Head of caudate nucleus (tissue), 42 donors: ENCODE measurements around the gene PTPN3.

ENCODE experiments used
- DNase-seq, 42 donors: peaks; one replicate each; pipeline versions ENCODE4 v3.0.0 to v3.0.0-alpha.2; 2020 to 2021; ENCODE audit warnings: mixed read lengths in 7 of 42
- intact Hi-C: fragments of 100-400 bp; cut with DNase I; formaldehyde crosslinking; loops from one replicate; pipeline ENCODE4 v1.15.0; 2022

Gene PTPN3

DNA sequence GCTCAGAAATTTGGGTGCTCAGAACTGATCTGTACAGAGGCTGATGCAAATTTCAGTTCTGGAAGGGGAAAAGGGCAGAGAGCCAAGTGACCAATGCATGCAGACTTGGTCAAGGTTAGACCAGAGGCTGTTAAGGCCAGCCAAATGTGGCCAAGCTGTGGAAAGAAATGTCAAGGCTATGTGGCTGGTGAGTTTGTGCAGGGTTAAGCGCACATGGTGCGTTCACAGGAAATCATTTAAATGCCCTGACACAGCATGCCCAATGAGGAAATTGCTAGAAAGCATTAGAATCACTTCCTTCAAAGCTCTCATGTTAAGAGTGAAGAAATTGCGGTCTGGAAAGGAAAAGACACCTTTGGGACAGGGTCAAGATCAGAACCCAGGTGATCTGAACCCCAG lies 58.0 kb downstream of the PTPN3 start:
- peak in 1 of 42 donors; percentile 6 for DNase-seq

DNA sequence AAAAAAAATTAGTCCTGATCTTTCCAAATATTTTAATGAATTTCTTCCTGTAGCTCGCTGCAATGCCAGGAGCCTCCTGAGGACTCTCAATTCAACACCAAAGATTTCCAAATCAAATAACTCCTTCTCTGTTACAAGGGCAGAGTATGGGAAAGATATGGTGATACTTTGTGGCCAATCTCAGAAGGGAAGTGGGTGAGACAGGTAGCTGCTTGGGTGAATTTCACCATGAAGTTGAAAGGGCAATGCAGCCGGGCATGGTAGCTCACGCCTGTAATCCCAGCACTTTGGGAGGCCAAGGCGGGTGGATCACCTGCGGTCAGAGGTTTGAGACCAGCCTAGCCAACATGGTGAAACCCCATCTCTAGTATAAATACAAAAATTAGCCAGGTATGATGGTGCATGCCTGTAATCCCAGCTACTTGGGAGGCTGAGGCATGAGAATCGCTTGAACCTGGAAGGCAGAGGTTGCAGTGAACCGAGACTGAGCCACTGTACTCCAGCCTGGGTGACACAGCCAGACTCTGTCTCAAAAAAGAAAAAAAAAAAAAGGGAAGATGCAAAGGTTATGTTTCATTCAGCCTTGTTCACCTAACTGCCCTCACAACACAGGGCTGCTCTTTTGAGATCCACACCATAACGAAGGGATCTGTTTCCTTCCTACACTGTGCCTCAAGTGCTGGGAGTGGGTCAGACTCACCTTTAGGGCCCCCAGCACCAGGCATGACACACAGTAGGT lies 58.6 kb downstream of the PTPN3 start:
- DNase-seq: no peak
- intact Hi-C loops: loop anchor here (10.0 kb wide), 1 partner anchor 75 kb away; no protein-coding TSS in a partner anchor

More for the DNA sequence above, 58.0 kb downstream of the PTPN3 start:
- intact Hi-C loops: loop anchor here (10.0 kb wide), 1 partner anchor 75 kb away; no protein-coding TSS in a partner anchor

DNA sequence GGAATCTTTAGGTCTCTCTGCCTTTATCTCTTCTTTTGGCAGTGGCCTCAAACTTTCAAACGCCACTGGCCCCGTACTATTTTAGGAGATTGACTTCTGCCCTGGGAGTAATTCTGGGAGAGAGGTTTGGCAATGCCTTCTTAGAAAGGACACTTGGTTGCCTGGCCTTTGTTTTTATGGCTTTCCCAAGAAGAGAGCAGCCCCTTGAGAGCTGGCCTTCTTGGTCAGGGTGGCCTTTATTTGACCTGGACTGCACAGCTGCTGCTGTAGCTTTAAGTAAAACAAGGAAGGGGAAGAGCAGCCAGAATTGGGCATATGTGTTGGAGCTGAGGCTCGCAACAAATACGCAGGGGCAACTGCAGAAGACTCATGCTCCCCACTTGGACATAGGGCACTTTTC lies 60.8 kb downstream of the PTPN3 start:
- no peak for DNase-seq
- intact Hi-C loops: no loop called here

DNA sequence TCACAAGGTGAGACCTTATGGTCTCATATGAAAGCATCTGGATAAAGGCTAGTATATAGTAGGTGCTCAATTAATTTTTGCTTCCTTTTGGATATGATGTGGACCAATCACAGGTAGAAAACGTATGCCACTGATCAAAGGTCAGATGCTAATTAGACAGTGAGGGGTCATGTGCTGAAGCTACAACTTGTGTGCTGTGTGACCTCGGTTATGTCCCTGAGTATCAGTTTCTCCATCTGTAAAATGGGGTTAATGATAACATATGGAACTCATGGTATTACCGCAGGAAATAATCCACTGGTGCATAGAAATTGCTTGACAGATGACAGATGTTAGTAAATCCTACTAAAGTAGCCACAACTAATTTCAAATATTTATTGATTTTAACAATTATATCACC lies 62.0 kb downstream of the PTPN3 start:
- intact Hi-C loops: no loop called here
- DNase-seq: no peak

DNA sequence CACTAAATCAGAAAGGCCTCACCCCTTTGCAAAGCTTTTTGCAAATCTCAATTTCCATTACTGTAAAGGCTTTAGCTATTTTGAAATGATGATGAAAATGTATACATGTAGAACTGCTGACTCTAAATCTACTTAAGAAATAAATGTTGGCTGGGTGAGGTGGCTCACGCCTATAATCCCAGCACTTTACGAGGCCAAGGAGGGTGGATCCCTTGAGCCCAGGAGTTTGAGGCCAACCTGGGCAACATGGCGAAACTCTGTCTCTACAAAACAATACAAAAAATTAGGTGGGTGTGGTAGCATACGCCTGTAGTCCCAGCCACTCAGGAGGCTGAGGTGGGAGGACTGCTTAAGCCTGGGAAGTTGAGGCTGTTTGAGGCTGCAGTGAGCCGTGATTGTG lies 64.6 kb downstream of the PTPN3 start:
- intact Hi-C loops: no loop called here
- DNase-seq: no peak

DNA sequence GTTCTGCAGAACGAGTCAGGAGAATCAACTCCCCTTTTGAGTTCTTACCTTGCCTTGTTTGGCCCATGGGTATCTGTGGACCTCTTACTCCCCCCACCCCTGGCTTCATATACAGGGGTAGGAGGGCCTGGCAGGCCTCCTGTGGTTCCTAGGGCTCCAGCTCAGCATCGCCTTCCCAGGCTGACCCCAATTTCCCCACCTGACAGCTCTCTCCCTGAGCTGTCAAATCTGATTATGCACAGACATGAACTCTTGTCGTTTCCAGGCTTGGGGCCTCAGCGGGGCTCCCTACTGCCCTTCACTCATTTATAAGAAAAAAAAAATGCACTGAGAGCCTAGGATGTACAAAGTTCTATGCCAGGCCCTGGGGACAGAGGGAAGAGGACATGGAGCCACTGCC lies 67.9 kb downstream of the PTPN3 start:
- DNase-seq: no peak
- intact Hi-C loops: no loop called here

DNA sequence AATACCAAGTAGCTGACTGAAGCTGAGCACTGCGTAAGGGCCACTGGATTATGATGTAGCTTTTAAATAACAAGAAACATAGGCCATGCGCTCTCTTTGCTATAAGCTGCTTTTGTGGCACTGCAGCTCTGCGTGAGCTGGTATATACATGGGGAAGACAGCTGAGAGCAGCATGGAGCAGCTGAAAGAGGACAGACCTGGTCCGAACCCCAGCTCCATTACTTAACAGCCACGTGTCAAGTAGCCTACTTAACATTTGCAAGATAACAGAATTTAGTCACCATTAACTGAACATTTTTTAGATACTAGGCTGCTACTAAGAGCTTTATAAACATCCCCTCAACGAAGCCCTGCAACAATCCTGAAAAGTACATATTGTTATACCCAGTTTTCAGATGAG lies 69.3 kb downstream of the PTPN3 start:
- intact Hi-C loops: no loop called here
- DNase-seq: no peak

DNA sequence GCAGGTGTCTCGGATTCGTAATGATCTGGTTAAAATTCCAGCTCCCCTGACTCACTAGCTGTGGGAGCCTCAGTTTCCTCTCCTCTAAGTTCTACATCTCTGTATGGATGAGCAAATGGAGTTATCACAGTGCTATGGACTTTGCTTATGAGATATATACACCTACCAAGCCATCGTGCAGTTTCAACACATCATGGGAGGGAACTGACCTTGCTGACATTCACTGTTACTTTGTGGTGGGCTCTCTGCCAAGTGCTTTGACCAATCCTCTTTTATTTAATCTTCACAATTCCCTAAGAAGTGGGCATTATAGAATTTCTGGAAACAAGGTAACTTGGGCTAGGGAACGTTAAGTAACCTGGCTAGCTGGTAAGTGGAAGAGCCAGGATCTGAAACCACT lies 70.2 kb downstream of the PTPN3 start:
- intact Hi-C loops: no loop called here
- DNase-seq: no peak

DNA sequence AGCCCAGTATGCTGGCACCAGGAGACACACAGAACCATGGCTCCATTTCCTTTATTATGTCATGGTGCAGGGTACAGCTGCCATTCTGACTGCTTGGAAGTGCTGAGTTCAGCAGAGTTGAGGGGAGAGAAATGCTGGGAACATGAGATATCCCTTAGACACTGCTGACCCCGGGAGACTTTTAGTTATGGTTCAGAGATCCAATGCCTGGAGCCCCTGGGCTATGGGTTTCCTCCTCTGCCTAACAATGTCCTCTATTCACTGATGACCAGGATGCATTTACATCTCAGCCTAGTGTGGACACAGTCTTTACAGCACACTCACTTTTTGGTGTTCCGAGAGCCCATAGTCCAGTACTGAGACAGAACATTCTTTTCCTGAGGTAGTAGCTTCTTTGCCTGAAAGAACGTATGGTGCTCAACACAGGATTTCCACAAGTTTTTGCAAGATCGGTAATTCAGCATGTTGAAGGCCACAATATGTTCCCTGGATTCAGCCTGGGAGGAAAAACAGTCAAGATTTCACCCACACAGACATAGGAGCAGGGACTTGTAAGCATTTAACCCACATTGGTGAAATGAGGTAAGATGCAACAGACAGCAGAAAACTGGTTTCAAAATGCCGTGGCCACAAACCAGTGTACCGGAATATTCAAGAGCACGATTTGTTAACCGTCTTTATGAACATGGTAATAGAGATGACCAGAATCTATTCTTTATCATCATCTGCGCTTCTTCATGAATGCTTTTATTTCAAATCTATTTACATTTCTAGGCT lies 71.3 kb downstream of the PTPN3 start:
- intact Hi-C loops: no loop called here
- DNase-seq: no peak

DNA sequence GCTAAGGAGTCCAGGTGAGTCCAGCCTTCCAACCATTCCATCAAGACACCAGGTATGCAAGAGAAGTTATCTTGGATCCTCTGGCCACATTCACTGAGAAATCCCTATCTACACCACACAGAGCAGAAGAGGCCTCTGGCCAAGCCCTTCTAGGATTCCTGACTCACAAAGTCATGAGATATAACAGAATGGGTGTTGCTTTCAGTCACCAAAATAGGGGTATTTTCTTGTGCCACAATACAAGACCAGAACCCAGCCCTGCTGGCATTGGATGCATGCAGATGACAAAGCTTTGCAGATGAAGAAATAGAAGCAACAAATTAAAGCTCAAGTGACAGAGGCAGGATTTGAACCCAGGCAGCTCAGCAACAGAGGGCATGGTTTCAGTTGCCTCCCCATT lies 73.5 kb downstream of the PTPN3 start:
- intact Hi-C loops: no loop called here

DNA sequence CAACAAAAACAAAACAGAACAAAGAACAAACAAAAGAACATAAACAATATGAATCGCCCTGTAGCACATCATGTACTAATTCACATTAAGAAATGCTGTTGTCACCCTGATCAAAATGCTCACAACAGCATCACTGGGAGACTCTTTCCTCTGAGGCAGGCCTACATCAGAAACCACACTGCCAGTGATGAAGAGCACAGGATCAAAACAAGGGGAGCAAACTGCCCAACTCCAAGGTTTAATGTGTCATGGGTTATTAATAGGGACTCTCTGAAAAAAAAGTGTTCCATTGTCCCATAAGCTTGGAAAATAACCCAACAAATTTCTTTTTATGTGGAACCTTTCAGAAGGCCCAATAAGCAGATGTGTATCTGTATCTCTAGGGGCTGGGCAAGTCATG lies 74.2 kb downstream of the PTPN3 start:
- DNase-seq: no peak
- intact Hi-C loops: no loop called here

More for the DNA sequence above, 73.5 kb downstream of the PTPN3 start:
- no peak for DNase-seq

DNA sequence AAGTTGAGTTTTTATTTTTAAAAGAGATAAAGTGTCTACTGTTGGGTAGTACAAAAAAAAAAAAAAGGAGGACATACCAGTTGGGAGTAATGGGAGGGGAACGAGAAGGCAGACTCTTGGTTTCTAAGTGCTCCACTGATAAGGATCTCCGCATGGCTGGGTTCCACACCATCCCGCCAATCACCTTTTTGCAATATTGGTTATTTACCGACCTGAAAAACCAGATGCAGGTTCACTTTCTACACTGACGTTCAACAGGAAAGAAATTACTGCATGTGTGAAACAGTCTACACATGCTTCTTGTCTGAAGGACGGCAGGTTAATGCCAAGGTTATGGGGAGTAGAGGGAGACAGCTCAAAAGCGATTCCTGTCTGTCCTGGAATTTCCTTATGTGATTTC lies 75.5 kb downstream of the PTPN3 start:
- no peak for DNase-seq
- intact Hi-C loops: no loop called here

DNA sequence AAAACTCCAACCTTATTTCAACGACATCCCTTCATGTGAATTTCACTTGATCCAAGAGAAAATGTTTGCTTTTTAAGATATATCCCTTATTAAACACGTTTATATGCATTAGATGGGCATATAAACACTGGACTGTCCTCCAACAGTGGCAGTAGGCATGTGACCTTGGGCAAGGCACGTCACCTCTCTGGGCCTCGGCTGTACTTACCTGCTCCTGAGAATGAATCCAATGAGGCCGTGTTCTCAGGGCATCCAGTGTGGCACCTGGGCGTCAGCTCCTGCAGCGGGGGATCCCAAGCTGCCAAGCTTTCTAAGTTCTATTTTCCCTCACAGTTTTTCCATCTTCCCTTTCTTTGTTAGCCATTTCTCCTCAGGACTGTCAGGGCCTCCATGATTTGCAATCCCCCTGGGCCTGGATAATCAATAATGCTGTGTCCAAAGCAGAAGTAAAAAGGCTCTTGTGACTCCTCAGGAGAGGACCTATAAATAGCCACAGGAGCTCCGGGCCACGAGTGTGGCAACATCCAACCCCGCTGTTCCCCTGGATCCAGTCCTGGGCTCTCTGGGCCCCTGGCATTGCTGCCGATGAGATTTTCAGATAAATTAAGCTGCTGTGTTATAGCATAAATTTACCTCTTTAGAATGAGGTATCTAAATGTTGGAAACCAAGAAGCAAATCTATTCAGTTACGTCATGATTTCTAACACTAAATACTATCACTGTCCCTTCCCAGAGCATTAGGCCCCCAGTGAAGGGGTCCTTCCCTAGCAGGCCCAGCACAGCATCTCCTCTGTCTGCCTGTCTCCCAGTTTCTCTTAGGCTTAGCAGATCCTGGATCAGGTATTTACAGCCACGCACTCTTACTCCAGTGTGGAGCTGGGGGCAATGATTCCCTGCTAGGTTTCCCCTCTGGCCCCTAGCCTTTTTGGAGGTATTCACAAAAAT lies 76.8 kb downstream of the PTPN3 start:
- intact Hi-C loops: no loop called here
- DNase-seq: no peak

DNA sequence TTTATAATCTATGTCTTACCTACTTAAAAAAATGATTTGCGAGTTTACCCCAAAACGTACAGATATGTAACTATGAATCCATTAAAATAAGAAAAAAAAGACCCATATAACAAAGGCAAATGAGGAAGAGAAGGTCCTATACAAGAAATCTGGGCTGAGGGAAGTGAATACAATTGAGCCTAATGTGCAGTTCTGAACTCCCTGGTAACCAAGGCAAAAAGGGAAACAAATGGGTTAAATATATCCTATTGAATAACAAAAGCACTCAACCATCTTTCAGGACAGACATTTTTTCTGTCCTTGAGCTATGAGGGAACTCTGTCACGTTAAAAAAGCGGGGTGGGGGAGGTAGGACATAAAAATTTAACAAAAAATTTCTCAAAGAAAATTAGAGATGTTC lies 78.6 kb downstream of the PTPN3 start:
- DNase-seq: no peak
- intact Hi-C loops: no loop called here

DNA sequence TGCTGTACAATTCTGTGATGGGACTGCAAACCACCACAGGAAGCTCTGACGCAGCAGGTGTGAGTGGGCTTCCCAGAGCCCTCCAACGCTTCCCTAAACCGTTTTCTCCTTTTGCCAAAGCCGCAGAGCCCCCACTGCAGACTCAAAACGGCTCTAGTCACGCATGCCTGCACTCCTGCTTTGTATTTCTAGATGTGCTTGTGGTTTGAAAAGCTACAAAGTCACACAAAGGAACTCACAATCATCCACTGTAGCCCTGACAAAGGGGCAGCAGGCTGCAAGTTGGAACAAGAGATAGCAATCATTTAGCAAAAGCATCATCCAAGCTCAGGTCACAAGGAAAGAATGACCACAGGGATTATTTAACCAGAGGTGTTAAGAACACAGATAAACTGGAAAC lies 79.3 kb downstream of the PTPN3 start:
- DNase-seq: no peak
- intact Hi-C loops: no loop called here

DNA sequence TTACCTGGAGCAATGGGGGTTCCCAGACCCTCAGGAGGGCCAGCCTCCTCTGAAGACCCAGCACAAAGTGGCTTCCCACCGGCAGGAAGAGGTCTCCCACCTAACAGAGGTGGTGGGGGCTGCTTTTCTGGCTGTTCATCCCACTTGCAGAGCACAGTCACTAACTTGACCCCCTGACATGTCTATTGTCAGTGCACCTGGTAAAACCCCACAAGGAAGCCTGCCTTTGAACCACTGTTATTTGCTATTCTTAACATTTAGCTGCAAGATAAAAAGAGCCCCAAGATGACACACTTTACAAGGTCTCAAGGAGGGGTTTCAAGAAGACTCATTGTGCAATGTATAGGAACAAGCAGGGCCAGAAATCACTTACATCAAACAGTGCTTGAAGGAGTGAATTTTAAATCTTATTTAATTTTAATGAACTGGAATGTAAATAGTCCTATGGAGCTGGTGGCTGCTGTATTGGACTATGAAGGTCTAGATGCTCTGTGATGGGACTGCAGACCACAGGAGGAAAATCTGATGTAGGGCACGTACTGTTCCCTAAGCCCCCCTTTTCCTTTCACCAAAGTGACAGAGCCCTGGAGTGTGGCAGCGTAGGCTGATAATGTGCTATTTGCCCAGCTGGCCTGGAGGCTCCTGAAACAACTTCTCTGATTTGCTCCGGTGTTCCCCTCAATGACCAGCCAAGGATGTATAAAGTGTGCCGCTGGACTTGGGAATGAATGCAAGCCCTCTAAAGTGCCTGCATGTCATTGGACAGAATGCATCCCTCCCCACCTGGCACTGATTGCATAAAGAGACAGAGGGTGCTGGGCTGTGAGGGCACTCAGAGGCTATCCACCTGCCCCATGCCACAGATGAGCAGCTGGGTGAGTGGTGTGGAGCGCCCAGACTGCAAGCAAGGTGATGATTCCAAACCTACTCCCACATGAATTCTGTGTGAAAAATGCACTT lies 80.2 kb downstream of the PTPN3 start:
- intact Hi-C loops: no loop called here
- no peak for DNase-seq

DNA sequence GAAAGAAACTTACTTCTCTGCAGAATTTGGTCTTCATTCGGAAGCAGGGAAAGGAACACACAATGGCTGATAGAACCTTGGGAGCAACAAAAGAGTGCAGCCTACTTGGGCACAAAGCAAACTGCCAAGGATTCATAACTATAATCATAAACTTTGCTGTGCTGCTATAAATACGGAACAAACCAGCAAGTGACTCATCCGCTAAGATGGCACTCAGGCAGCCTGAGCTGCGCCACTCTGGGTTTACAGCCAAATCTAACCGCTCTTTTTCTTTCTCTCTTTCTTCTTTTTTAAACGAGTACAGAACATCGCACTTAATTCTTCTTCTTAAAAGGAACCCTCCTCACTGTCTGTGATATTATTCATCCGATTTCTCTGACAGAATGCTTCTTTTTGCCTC lies 81.1 kb downstream of the PTPN3 start:
- intact Hi-C loops: no loop called here
- DNase-seq: no peak

DNA sequence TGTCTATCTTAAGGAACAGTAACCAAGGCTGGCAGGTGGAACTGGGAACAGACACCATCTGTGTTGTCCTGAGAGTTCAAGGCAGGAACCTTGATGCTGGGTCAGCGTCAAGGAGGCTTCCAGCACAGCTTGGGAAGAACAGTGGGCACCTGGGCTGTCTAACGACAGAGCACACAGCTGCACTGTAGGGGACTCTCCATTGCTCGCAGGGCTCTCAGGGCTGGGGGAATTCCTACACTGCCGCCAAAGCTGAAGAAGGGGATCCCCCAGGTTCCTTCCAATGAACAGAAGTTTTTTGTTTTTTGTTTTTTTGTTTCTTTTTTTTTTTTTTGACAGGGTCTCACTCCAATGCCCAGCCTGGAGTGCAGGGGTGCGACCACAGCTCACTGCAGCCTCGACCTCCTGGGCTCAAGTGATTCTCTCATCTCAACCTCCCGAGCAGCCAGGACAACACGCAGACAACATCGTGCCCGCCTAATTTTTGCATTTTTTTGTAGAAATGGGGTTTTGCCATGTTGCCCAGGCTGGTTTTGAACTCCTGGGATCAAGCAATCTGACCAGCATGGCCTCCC lies 81.9 kb downstream of the PTPN3 start:
- intact Hi-C loops: no loop called here

More for the DNA sequence above, 81.9 kb downstream of the PTPN3 start:
- no peak for DNase-seq
